Stimulated activated naive CD8-positive, alpha-beta T cell treated with anti-CD3 and anti-CD28 coated beads, Interleukin-15, Interleukin-2, amounts not matched to agents 100 U/mL and 50 U/mL, for 24 hours (primary cell): ENCODE results near the gene PUS7.
"Not testable (repeated sequence)": the region's sequence is repeated elsewhere in the genome, so short reads cannot be mapped to it uniquely, and the experiment has no call there.

Experiments used
- ATAC-seq: fragments of 150-1000 bp; cut with Tn5 transposase; one replicate; pipeline ENCODE4 v1.10.0; 2021
- DNase-seq: peaks from one replicate; pipeline ENCODE4 v3.0.0; 2021

PUS7 gene

DNA sequence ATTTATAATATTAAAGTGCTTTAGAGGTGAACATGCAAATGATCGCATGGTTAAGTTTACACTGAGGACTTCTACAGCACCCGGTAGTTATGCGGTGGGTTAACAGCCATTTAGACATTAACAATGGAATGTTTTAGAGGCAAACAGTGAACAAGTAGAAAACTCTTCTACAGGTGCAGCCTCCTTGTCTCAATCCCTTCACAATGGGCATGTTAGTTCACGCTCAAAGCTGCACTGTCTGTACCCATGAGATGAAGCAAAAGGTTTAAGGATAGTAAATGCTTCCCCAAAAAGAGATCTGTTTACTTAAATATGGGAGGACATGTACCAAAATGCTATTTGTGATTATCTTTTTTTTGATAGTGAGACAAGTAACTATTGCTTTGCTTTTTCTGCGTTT, 25.1 kb downstream of the PUS7 start:
- no peak for ATAC-seq
- DNase-seq: no peak

- no peak for DNase-seq
- no peak for ATAC-seq
Measured at GRCh38 chr7:105496521-105496920, 25.6 kb downstream of the PUS7 start.

DNA sequence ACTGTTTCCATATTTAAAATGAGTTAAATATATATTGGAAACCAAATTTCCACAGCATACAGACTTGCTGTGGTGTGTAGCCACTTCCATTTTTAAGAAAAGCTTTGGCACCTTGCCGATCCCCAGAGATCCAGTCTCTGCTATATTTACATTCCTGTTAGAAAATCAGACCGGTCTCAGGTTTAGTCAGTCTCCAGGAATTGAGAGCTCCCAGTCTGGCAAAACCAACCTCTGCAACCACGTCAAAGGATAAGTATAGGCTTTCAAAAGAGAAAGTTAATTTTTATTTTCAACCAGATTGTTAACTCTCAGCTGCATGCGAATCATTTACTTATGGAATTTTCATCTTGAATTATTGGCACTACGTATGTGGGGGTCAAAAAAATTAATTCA, 28.2 kb downstream of the PUS7 start:
- no peak for ATAC-seq
- DNase-seq: no peak

- DNase-seq (no peak), ATAC-seq (no peak)
Measured at GRCh38 chr7:105493196-105493922, 28.7 kb downstream of the PUS7 start.

DNA sequence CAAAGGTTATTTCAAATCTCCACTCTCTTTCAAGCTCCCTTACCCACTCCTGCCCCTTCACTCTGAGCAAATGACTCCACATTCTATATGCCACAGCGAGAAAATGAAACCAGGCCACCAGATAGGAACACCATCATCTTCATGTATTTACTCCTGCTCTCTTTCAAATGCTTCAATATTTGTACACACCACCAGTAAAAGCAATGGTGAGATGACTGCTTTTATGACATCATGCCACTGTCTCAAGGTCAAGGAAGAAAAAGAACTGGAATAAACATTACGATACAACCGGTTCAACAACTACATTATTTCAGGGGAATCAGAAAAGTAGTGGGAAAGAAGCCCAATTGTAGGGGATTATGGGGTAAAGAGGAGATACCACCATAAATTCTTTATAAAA, 32.7 kb downstream of the PUS7 start:
- ATAC-seq: no peak
- no peak for DNase-seq

DNA sequence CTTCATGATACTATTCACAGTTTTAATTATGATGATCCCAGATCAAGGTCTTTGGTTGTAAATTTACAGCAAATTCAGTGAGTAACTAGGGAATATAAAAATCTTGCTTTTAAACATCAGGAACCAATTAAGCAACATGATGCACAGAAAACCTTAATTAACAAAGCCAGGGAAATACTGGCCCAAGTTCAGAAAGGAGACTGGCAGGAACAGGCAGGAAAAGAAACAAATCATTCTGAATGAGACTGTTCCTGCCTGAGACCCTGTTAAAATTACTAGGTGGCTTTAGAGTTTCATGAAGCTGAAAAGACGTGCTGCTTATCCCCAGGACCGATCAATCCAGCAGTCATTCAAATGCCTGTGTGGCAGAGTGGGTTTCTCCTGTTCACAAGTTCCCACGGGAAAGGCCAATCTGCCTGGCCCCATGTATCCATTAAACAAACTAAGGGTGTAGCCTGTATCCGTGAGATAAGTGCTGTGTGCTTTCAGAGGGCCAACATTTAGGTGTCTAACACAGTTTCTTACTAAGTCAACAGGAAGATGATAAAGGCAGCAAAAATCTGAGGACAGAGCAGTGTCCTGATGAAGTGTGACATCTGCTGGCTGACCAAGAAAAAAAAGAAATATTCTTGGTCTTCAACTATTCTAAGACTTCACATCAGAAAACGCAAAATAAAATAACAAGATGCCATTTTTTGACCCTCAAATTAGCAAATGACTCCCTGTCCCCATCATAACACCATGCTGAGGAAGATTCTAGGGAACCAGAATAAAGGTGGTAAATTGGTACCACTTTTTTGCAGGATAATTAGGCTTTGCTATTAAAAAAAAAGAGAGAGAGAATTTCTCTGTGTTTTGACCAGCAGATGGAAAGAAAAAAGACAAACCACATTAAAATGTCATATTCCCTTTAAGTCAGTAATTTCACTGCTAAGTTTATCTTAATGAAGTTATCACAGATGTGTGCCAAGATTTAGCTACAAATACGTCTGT, 34.2 kb downstream of the PUS7 start:
- no peak for ATAC-seq
- DNase-seq: no peak

GRCh38 chr7:105480931-105481330, 41.1 kb downstream of the PUS7 start:
- ATAC-seq (no peak), DNase-seq (no peak)

- DNase-seq: no peak
- ATAC-seq: no peak
Measured at GRCh38 chr7:105478606-105479005, 43.5 kb downstream of the PUS7 start.

GRCh38 chr7:105477908-105478307, 44.2 kb downstream of the PUS7 start:
- DNase-seq (no peak), ATAC-seq (no peak)

GRCh38 chr7:105474045-105474444, 48.0 kb downstream of the PUS7 start:
- no peak for DNase-seq
- no peak for ATAC-seq

- ATAC-seq: no peak
- DNase-seq: no peak
Measured at GRCh38 chr7:105473163-105473562, 48.9 kb downstream of the PUS7 start.

DNA sequence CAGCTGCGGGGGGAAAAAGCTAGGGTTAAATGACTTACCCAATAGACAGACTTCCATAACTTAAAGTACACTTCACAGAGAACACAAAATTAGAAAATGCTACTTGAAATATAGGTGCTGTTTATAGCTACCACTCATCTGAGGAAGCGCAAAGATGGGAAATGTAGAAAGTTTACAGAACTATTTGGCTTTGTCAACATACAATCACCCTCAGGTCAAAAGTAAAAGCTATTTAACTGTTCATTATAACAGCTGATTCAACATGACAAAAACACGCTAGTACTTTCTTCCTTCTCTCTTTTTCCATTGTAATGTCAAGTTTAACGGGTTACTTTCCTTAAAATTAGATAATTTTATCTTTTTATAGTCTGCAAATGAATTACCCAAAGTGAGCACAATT, 51.2 kb downstream of the PUS7 start:
- no peak for DNase-seq
- ATAC-seq: no peak

GRCh38 chr7:105470090-105470489, 52.0 kb downstream of the PUS7 start:
- no peak for ATAC-seq
- no peak for DNase-seq

DNA sequence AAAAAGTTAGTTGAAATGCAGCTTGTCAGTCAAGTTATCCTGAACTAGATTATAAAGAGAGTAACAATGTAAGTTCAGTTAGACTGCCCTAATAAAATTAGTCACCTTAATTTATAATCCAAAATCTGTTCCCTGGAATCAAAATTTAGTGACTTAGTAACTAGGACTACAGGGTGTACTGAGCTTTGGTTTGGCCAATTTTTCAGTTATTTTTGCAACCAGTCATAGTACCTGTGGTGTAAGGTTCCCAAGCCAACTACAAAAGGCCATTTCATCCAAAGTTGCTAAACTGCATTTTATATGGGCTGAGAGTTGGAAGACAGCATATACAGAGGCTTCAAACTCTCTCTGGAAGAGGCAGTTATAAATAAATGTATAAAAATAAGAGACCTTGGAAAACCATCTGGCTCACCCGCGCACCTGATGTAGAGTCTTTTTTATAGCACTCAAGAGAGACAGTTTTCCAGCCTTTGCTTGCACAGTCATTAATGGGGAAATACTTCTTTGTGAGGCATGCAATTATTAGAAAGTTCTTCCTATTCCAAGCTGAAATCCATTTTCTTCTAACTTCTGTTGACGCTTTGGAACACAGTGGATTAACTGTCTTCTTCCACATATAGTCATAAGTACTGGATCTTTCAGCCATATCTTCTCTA, 59.2 kb downstream of the PUS7 start:
- DNase-seq (no peak), ATAC-seq (no peak)

GRCh38 chr7:105461518-105461917, 60.6 kb downstream of the PUS7 start:
- ATAC-seq (no peak), DNase-seq (no peak)

DNA sequence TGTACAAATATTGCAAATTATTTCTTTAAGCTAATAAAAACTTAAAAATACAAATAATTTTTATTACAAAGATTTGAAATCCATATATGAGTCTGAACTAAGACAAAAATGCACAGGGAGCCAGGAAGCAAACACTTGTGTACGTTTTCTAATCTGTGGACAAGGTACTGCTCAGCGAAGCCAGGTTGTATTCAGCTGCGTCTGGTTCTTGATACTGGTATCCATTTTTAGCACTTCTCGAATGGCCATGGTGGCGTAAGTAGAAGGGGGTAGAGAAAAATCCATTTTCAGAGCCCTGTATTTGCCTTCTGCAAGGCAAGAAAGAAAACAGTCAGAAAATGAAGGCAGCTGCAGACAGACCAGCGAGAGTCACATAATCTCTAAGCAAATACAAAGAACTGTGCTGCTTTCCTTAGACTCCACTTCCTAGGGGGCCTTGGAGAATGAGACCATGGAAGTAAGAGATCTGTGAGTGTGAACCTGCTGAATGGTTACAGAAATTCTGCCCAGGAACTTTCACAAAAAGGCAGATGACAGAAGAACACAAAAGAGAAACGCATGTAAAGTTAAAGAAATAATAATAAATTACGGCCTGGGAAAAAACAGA, 64.3 kb downstream of the PUS7 start:
- no peak for ATAC-seq
- no peak for DNase-seq

DNA sequence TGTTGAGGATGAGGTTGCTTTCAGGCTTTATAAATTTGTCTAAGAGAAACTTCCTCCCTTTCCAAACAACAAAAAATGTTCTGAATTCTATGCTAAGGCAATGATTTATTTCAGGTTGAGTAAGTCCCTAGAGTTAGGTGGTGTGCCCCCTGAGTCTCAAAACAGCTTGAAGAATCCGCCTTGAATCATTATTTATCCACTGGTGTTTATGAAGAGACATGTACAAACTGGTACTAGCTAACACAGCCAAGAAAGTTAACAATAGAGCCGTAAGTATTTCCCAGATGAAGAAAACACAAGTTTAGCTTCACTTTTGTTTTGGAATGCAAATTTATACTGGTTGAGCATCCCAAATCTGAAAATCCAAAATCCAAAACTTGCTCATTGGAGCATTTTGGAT, 67.2 kb downstream of the PUS7 start:
- no peak for DNase-seq

DNA sequence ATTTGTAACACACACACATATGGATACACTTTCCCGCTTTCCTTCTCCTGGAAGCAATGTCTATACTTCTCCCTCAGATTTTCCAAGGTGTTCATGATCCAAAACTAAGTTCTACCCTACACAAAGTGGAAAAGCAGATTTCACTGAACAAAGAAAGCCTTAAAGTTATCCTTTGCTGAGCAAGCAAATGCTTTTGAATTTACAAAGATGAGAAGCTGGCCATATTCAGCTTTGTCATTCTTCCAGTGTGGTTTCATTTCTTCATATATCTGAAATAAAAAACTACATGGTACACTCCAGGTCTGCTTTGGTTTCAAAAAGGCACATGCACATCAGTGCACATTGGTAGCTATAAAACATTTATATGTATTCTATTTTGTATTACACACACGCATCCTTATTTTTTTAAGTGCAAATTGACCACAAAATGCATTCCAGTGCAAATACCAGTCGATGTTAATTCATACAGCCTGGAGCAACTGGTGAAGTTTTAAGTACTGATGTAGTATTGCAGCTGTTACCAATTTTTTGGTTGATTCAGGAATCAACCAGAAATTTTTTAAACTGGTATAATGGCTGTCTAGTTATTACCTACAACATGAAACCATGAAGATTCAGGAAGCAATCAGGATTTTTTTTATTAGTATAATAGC, 67.8 kb downstream of the PUS7 start:
- DNase-seq (no peak), ATAC-seq (no peak)

More for the DNA sequence above, 67.2 kb downstream of the PUS7 start:
- ATAC-seq: no peak

DNA sequence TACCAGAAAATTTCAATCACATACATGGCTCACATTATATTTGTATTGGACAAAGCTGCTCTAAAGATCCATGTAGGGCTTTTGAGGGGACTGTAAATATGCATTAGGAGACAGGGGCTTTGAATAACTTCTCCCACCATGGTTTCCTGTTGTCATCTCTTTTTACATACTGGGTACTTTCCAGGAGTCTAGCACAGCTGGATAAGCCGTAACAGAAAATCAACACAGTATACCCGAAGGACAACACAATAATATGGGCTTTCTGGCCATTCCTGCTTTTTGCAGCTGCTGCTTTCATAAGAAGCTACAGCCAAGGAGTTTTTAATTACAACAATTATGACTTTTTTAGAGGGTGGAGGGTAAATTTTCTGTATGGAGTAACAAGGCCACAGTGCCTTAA, 70.0 kb downstream of the PUS7 start:
- DNase-seq (no peak), ATAC-seq (no peak)

DNA sequence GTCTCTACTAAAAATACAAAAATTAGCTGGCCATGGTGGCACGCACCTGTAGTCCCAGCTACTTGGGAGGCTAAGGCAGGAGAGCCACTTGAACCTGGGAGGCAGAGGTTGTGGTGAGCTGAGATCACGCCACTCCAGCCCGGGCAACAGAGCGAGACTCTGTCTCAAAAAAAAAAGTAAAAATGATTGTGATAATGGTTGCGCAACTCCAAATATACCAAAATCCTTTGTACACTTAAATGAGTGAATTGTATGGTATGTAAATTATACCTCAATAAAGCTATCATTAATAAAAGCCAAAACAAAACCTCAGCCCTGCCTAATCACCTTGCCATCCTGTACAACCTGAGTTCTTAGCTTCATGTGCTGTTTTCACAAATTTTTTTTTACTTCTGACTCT, 71.2 kb downstream of the PUS7 start:
- not testable (repeated sequence) for ATAC-seq

DNA sequence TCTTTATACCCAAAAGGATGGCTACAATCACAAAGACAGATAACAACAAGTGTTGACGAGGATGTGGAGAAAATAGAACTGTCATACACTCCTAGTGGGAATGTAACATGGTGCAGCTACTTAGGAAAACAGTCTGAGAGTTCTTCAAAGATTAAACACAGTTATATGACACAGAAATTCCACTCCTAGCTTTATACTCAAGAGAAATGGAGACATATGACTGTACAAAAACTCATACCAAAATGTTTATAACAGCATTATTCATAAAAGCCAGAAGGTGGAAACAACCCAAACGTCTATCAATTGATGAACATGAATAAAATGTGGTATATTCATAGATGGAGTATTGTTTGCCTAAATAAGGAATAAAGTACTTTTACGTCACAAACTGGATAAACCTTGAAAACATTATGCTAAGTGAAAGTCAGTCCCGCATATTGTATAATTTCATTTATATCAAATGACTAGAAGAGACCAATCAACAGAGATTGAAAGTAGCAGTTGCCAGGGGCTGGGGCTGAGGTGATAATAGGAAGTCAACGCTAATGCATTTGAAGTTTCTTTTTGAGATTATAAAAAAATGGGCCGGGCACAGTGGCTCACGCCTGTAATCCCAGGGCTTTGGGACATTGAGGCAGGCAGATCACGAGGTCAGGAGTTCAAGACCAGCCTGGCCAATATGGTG, 71.8 kb downstream of the PUS7 start:
- no peak for ATAC-seq

More for the DNA sequence above, 71.2 kb downstream of the PUS7 start:
- not testable (repeated sequence) for DNase-seq

More for the DNA sequence above, 71.8 kb downstream of the PUS7 start:
- DNase-seq: no peak
